ENCODE data around the gene KCNQ5.

The KCNQ5 gene

GRCh38 chr6:72784071-72784470 is 162.2 kb downstream of the KCNQ5 start:
- Histone ChIP-seq H3K4me3 (ENCODE audit: low read length in 2 of 2) (no peak overlapping the region), H3K9ac (ENCODE audit: low read depth in 1 of 2, low read length in 2 of 2) (no peak overlapping the region), H3K4me1 (ENCODE audit: control insufficient read depth in 2 of 2, insufficient read depth in 2 of 2, low read length in 2 of 2) (no peaks in the 10 kb centered on the region), H3K9me3 (ENCODE audit: control insufficient read depth in 2 of 2, low read length in 2 of 2) (no peaks in the 10 kb centered on the region), H3K36me3 (ENCODE audit: control insufficient read depth in 2 of 2, insufficient read depth in 2 of 2, low read length in 2 of 2) (no peaks in the 10 kb centered on the region), H3K27ac (ENCODE audit: low read depth in 2 of 2, low read length in 2 of 2) (no peak overlapping the region), H3K27me3 (ENCODE audit: control insufficient read depth in 2 of 2, insufficient read depth in 2 of 2, low read length in 2 of 2) (no peaks in the 10 kb centered on the region)

- Histone ChIP-seq H3K36me3 (ENCODE audit: control insufficient read depth in 2 of 2, insufficient read depth in 2 of 2, low read length in 2 of 2) (no peaks in the 10 kb centered on the region), H3K4me1 (ENCODE audit: control insufficient read depth in 2 of 2, insufficient read depth in 2 of 2, low read length in 2 of 2) (no peaks in the 10 kb centered on the region), H3K9me3 (ENCODE audit: control insufficient read depth in 2 of 2, low read length in 2 of 2) (no peaks in the 10 kb centered on the region), H3K27me3 (ENCODE audit: control insufficient read depth in 2 of 2, insufficient read depth in 2 of 2, low read length in 2 of 2) (no peaks in the 10 kb centered on the region), H3K4me3 (ENCODE audit: low read length in 2 of 2) (no peak overlapping the region), H3K27ac (ENCODE audit: low read depth in 2 of 2, low read length in 2 of 2) (no peak overlapping the region), H3K9ac (ENCODE audit: low read depth in 1 of 2, low read length in 2 of 2) (no peak overlapping the region)
Measured at GRCh38 chr6:72784581-72784980, 162.7 kb downstream of the KCNQ5 start.

DNA sequence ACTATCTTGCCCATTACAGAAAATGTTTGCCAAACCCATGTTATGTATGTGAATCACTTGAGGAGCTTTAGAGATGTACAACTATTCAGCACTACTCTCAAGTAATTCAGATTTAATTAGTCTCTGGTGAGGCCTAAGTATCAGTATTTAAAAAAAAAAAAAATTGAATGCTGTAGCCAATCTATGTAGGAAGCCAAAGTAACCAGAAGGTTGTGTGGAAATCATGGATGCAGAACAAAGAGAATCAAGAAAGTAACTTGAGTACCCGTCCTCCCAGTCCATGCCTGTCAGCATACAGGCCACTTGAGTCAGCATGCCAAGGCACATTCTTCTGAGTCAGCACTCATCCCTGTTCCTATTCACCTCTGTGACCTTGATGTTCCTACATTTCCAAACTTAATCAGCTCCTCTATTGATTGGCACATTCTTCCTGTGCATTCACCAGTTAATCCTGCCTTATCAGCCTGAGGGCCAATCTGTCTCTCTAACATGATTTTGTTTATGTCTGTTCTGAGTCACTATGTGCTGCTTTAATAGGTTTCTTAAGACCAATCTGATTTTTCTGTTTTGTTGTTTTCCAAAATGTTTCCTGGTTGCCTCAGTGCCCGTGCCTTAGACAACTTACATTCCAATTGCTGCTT is 165.6 kb downstream of the KCNQ5 start:
- H3K9me3 ChIP-seq (ENCODE audit: control insufficient read depth in 2 of 2, low read length in 2 of 2): no peaks in the 10 kb centered on the region
- no peak overlapping the region for H3K4me3 ChIP-seq (ENCODE audit: low read length in 2 of 2)
- no peak overlapping the region for H3K9ac ChIP-seq (ENCODE audit: low read depth in 1 of 2, low read length in 2 of 2)
- H3K36me3 ChIP-seq (ENCODE audit: control insufficient read depth in 2 of 2, insufficient read depth in 2 of 2, low read length in 2 of 2): no peaks in the 10 kb centered on the region
- H3K27ac ChIP-seq (ENCODE audit: low read depth in 2 of 2, low read length in 2 of 2): no peak overlapping the region
- no peaks in the 10 kb centered on the region for H3K27me3 ChIP-seq (ENCODE audit: control insufficient read depth in 2 of 2, insufficient read depth in 2 of 2, low read length in 2 of 2)
- no peaks in the 10 kb centered on the region for H3K4me1 ChIP-seq (ENCODE audit: control insufficient read depth in 2 of 2, insufficient read depth in 2 of 2, low read length in 2 of 2)

- Histone ChIP-seq H3K27me3 (ENCODE audit: control insufficient read depth in 2 of 2, insufficient read depth in 2 of 2, low read length in 2 of 2) (no peaks in the 10 kb centered on the region), H3K9ac (ENCODE audit: low read depth in 1 of 2, low read length in 2 of 2) (no peak overlapping the region), H3K9me3 (ENCODE audit: control insufficient read depth in 2 of 2, low read length in 2 of 2) (no peaks in the 10 kb centered on the region), H3K27ac (ENCODE audit: low read depth in 2 of 2, low read length in 2 of 2) (no peak overlapping the region), H3K36me3 (ENCODE audit: control insufficient read depth in 2 of 2, insufficient read depth in 2 of 2, low read length in 2 of 2) (no peaks in the 10 kb centered on the region), H3K4me3 (ENCODE audit: low read length in 2 of 2) (no peak overlapping the region), H3K4me1 (ENCODE audit: control insufficient read depth in 2 of 2, insufficient read depth in 2 of 2, low read length in 2 of 2) (no peaks in the 10 kb centered on the region)
Measured at GRCh38 chr6:72788188-72788587, 166.3 kb downstream of the KCNQ5 start.

GRCh38 chr6:72789145-72789544 is 167.3 kb downstream of the KCNQ5 start:
- Histone ChIP-seq H3K4me3 (ENCODE audit: low read length in 2 of 2) (no peak overlapping the region), H3K27ac (ENCODE audit: low read depth in 2 of 2, low read length in 2 of 2) (no peak overlapping the region), H3K4me1 (ENCODE audit: control insufficient read depth in 2 of 2, insufficient read depth in 2 of 2, low read length in 2 of 2) (no peaks in the 10 kb centered on the region), H3K27me3 (ENCODE audit: control insufficient read depth in 2 of 2, insufficient read depth in 2 of 2, low read length in 2 of 2) (no peaks in the 10 kb centered on the region), H3K9ac (ENCODE audit: low read depth in 1 of 2, low read length in 2 of 2) (no peak overlapping the region), H3K36me3 (ENCODE audit: control insufficient read depth in 2 of 2, insufficient read depth in 2 of 2, low read length in 2 of 2) (no peaks in the 10 kb centered on the region), H3K9me3 (ENCODE audit: control insufficient read depth in 2 of 2, low read length in 2 of 2) (no peaks in the 10 kb centered on the region)

- Histone ChIP-seq H3K27me3 (ENCODE audit: control insufficient read depth in 2 of 2, insufficient read depth in 2 of 2, low read length in 2 of 2) (no peaks in the 10 kb centered on the region), H3K9me3 (ENCODE audit: control insufficient read depth in 2 of 2, low read length in 2 of 2) (no peaks in the 10 kb centered on the region), H3K36me3 (ENCODE audit: control insufficient read depth in 2 of 2, insufficient read depth in 2 of 2, low read length in 2 of 2) (no peaks in the 10 kb centered on the region), H3K9ac (ENCODE audit: low read depth in 1 of 2, low read length in 2 of 2) (no peak overlapping the region), H3K4me1 (ENCODE audit: control insufficient read depth in 2 of 2, insufficient read depth in 2 of 2, low read length in 2 of 2) (no peaks in the 10 kb centered on the region), H3K27ac (ENCODE audit: low read depth in 2 of 2, low read length in 2 of 2) (no peak overlapping the region), H3K4me3 (ENCODE audit: low read length in 2 of 2) (no peak overlapping the region)
Measured at GRCh38 chr6:72792692-72793091, 170.8 kb downstream of the KCNQ5 start.

DNA sequence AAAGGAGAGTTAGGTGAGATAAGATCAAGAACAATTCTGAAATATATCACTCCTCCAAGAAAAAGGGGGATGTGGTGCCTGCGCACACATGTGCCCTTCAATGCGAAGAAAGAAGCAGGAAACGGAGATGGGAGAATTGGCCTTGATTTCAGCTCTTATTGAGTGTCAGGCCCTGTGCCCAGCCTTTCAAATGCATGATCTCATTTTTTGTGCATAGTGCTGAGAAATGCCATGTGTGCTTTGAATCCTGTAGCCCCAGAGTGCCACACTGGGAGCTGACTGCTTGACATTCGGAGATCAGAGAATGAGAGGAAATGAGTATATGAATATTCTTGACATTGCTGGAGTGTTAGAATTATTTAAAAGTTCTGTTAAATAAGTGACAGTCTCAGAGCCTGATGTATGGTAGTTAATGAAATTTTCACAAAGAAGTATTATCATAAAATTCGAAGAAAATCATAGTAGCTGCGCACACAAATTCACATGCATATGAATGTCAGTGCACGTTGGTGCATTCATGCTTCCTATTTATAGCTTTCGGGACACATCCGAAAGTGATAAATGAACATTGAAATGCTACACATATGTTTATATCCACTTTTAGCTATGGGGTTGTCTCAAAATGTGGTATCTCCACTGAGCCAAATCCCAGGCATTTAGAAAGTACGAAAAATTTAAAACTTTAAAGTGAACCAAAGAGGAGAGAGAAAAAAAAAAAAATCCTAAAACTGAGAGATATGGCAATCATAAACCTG is 172.0 kb downstream of the KCNQ5 start:
- Histone ChIP-seq H3K36me3 (ENCODE audit: control insufficient read depth in 2 of 2, insufficient read depth in 2 of 2, low read length in 2 of 2) (no peaks in the 10 kb centered on the region), H3K9ac (ENCODE audit: low read depth in 1 of 2, low read length in 2 of 2) (no peak overlapping the region), H3K27ac (ENCODE audit: low read depth in 2 of 2, low read length in 2 of 2) (no peak overlapping the region), H3K4me3 (ENCODE audit: low read length in 2 of 2) (no peak overlapping the region), H3K9me3 (ENCODE audit: control insufficient read depth in 2 of 2, low read length in 2 of 2) (no peaks in the 10 kb centered on the region), H3K4me1 (ENCODE audit: control insufficient read depth in 2 of 2, insufficient read depth in 2 of 2, low read length in 2 of 2) (no peaks in the 10 kb centered on the region), H3K27me3 (ENCODE audit: control insufficient read depth in 2 of 2, insufficient read depth in 2 of 2, low read length in 2 of 2) (no peaks in the 10 kb centered on the region)

- H3K36me3 ChIP-seq (ENCODE audit: control insufficient read depth in 2 of 2, insufficient read depth in 2 of 2, low read length in 2 of 2): no peaks in the 10 kb centered on the region
Measured at GRCh38 chr6:72798196-72798595, 176.3 kb downstream of the KCNQ5 start.

DNA sequence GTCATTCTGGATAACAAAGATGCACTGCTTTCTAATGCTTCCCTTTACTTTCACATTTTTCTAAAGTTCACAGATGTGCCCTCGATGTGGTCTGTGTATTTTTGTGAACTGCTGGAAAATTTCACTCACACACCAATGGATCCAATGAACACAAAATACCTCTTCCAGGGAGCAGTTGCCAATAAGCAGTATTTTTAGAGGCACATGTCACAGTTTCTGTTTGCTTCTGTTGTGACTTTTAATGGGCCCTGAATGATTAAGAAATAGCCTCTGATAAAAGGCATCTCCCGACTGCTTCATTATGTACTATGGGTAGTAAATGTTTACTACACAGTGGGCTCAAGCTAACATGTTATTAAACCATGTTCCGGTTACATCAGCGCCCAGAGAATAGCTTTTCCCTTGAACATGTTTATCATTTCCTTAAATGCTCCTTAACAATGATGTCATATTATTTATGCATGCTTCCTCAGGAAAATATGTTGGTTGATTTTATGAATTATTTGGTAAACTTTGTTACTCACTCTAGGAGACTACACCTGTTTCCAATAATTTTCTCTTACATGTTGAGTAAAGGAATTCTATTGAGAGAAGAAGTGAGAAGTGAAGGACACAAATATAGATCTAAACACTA is 188.0 kb downstream of the KCNQ5 start:
- Histone ChIP-seq H3K27ac (ENCODE audit: low read depth in 2 of 2, low read length in 2 of 2) (no peak overlapping the region), H3K4me3 (ENCODE audit: low read length in 2 of 2) (no peak overlapping the region), H3K4me1 (ENCODE audit: control insufficient read depth in 2 of 2, insufficient read depth in 2 of 2, low read length in 2 of 2) (no peaks in the 10 kb centered on the region), H3K36me3 (ENCODE audit: control insufficient read depth in 2 of 2, insufficient read depth in 2 of 2, low read length in 2 of 2) (no peaks in the 10 kb centered on the region), H3K9me3 (ENCODE audit: control insufficient read depth in 2 of 2, low read length in 2 of 2) (no peaks in the 10 kb centered on the region), H3K9ac (ENCODE audit: low read depth in 1 of 2, low read length in 2 of 2) (no peak overlapping the region), H3K27me3 (ENCODE audit: control insufficient read depth in 2 of 2, insufficient read depth in 2 of 2, low read length in 2 of 2) (no peaks in the 10 kb centered on the region)

More at GRCh38 chr6:72798196-72798595, 176.3 kb downstream of the KCNQ5 start:
- H3K9ac ChIP-seq (ENCODE audit: low read depth in 1 of 2, low read length in 2 of 2): no peak overlapping the region
- no peak overlapping the region for H3K4me3 ChIP-seq (ENCODE audit: low read length in 2 of 2)
- no peak overlapping the region for H3K27ac ChIP-seq (ENCODE audit: low read depth in 2 of 2, low read length in 2 of 2)
- H3K9me3 ChIP-seq (ENCODE audit: control insufficient read depth in 2 of 2, low read length in 2 of 2): no peaks in the 10 kb centered on the region
- no peaks in the 10 kb centered on the region for H3K4me1 ChIP-seq (ENCODE audit: control insufficient read depth in 2 of 2, insufficient read depth in 2 of 2, low read length in 2 of 2)
- no peaks in the 10 kb centered on the region for H3K27me3 ChIP-seq (ENCODE audit: control insufficient read depth in 2 of 2, insufficient read depth in 2 of 2, low read length in 2 of 2)

GRCh38 chr6:72810571-72811280 is 188.9 kb downstream of the KCNQ5 start:
- no peak overlapping the region for H3K4me3 ChIP-seq (ENCODE audit: low read length in 2 of 2)
- no peak overlapping the region for H3K27ac ChIP-seq (ENCODE audit: low read depth in 2 of 2, low read length in 2 of 2)
- H3K27me3 ChIP-seq (ENCODE audit: control insufficient read depth in 2 of 2, insufficient read depth in 2 of 2, low read length in 2 of 2): no peaks in the 10 kb centered on the region
- H3K36me3 ChIP-seq (ENCODE audit: control insufficient read depth in 2 of 2, insufficient read depth in 2 of 2, low read length in 2 of 2): no peaks in the 10 kb centered on the region
- H3K9me3 ChIP-seq (ENCODE audit: control insufficient read depth in 2 of 2, low read length in 2 of 2): no peaks in the 10 kb centered on the region
- H3K9ac ChIP-seq (ENCODE audit: low read depth in 1 of 2, low read length in 2 of 2): no peak overlapping the region
- no peaks in the 10 kb centered on the region for H3K4me1 ChIP-seq (ENCODE audit: control insufficient read depth in 2 of 2, insufficient read depth in 2 of 2, low read length in 2 of 2)
